Fibroblast of gingiva (primary cell): ENCODE data around the gene SF3B1.
"Not testable (repeated sequence)": the region's sequence is repeated elsewhere in the genome, so short reads cannot be mapped to it uniquely, and the experiment has no call there.

Experiments
- DNase-seq: peaks from one replicate; pipeline ENCODE4 v3.0.0-alpha.2; 2011; ENCODE audit warnings: low read depth

Gene SF3B1

DNA sequence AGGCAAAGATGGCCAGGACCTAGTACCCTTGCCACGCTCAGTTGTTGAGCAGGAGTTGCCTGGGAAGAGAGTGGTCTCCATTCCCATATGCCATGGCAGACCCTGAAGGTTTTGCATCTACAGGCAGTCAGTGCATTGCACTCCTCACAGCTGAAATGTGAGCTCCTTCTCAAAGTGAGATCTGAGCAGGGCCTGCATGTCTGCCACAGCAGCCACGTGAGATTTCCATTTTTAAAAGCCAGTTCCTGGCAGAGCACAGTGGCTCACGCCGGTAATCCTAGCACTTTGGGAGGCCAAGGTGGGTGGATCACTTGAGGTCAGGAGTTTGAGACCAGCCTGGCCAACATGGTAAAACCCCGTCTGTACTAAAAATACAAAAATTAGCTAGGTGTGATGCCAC lies 90.9 kb downstream of the SF3B1 start:
- not testable (repeated sequence) for DNase-seq

DNA sequence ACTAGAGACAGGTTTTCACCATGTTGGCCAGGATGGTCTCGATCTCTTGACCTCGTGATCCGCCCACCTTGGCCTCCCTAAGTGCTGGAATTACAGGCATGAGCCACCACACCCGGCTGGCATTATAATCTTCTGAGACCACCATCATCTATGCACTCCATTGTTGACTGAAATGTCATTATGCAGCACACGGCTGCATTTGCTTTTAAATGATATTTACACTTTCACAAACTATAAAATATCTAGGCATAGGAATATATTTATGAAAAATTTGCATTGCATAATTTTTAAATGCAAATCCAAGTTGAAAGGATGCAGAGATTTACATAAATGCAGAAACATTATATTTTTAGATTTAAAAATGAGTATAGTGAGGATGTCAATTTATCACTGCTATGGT lies 94.2 kb downstream of the SF3B1 start:
- DNase-seq: no peak
